H1 (cell line): ENCODE results near the gene PDGFB.

ENCODE experiments used
- CTCF ChIP-seq, 3 experiments: IDR thresholded peaks; 1 replicate in 2 of 3; 2 replicates in 1 of 3; pipeline versions ENCODE4 v1.5.1 to v1.6.1; 2011; ENCODE audit warnings: low read length in 3 of 3, mild to moderate bottlenecking in 3 of 3, inconsistent platforms in 2 of 3, low read depth in 1 of 3, moderate library complexity in 1 of 3; ENCODE audit not compliant: insufficient read depth in 1 of 3; ENCODE audit errors: control extremely low read depth in 1 of 3
- HDAC2 ChIP-seq, 2 experiments: fragments of 300-600 bp in 1 of 2; sonication (generic) in 1 of 2; IDR thresholded peaks; 2 replicates each; pipeline ENCODE4 v1.6.1; 2011 to 2012; ENCODE audit warnings: low read depth in 2 of 2, low read length in 2 of 2, mild to moderate bottlenecking in 2 of 2, moderate library complexity in 2 of 2, borderline replicate concordance in 1 of 2, inconsistent platforms in 1 of 2
- POLR2AphosphoS5 ChIP-seq: IDR thresholded peaks from 2 replicates; pipeline ENCODE4 v1.6.1; 2011; ENCODE audit warnings: low read depth, low read length
- TF ChIP-seq, protein P1 (sequence below): IDR thresholded peaks from 2 replicates; pipeline ENCODE4 v1.6.1; 2012; ENCODE audit warnings: low read length, inconsistent platforms
- TF ChIP-seq, protein P2 (sequence below): IDR thresholded peaks from 2 replicates; pipeline ENCODE4 v1.6.1; 2011; ENCODE audit warnings: low read depth, mild to moderate bottlenecking, low read length; ENCODE audit not compliant: insufficient read depth

DNA sequence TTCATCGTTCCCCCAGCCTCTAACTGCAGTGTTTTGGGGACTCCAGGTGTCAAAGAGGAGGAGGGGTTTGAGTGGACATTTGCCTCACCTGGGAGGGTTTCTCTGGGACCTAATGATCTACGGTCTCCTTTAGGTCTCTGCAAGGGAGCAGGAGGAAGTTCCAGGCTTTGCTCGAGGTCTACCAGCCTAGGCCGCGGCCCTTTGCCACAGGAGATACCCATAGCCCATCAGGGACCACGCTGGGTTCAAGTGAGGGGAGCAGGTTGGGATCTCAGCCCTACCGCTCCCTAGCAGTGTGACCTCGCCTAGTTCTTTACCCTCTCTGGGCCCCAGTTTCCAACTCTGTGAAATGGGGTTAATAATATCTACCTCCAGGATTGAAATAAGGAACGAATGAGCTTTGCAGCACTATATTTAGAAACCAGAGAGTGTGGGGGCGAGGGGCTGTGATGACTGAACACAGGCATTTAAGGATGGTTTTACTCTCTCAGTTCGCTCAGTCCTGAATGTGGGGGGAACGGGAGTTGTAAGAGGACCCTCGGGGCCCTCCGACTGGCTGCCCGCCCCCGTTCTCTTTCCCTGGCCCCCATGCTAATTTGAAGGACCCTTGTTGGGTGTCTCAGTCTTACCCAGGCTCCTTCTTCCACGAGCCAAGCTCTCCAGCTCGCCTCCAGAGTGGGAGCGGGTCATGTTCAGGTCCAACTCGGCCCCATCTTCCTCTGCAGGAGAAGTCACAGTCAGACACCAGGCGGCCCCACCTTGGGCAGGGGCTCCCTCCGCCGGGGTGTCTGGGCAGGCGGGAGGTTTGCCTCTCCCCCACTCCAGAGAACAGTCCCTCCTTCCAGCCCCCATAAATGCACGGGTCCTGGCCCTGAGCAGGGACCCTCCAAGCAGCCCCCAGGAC lies 11.7 kb downstream of the PDGFB start:
- TF ChIP-seq CTCF (IDR thresholded peaks at IDR 0.05; ENCODE audit: control extremely low read depth in 1 of 3, insufficient read depth in 1 of 3, low read depth in 1 of 3, low read length in 3 of 3) (no peak), POLR2AphosphoS5 (no peak), HDAC2 (IDR thresholded peaks at IDR 0.05; ENCODE audit: borderline replicate concordance in 1 of 2, low read depth in 2 of 2, low read length in 2 of 2) (no peak)
- TF ChIP-seq, protein P1, sequence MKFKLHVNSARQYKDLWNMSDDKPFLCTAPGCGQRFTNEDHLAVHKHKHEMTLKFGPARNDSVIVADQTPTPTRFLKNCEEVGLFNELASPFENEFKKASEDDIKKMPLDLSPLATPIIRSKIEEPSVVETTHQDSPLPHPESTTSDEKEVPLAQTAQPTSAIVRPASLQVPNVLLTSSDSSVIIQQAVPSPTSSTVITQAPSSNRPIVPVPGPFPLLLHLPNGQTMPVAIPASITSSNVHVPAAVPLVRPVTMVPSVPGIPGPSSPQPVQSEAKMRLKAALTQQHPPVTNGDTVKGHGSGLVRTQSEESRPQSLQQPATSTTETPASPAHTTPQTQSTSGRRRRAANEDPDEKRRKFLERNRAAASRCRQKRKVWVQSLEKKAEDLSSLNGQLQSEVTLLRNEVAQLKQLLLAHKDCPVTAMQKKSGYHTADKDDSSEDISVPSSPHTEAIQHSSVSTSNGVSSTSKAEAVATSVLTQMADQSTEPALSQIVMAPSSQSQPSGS: no peak
- TF ChIP-seq, protein P2, sequence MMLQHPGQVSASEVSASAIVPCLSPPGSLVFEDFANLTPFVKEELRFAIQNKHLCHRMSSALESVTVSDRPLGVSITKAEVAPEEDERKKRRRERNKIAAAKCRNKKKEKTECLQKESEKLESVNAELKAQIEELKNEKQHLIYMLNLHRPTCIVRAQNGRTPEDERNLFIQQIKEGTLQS: no peak
